Measurements from ENCODE around the gene GMEB2. TPM values are rescaled to one million over a fixed set of nuclear protein-coding genes. Genes with fewer than 3 reads are reported as not detected.
"Not testable (repeated sequence)": the region's sequence is repeated elsewhere in the genome, so short reads cannot be mapped to it uniquely, and the experiment has no call there.

The GMEB2 gene
- total RNA-seq, 2 experiments from 2014 or later, result 14.0 to 14.1 TPM

GRCh38 chr20:63610581-63611435 lies 16.1 kb downstream of the GMEB2 start:
- POLR2A ChIA-PET, result interaction anchor here (0.6 to 0.7 kb wide), 2 partner anchors 14 to 1165 kb away, joined by 5 to 9 read pairs; no protein-coding TSS in a partner anchor
- DNase-seq (no peak), ATAC-seq (no peak)
- Mint-ChIP-seq H3K9me3 (ENCODE audit: low read depth) (no peaks in the 10 kb centered on the region), H3K4me1 (peaks cover 7% of the 10 kb centered on the region), H3K27me3 (no peaks in the 10 kb centered on the region), H3K36me3 (ENCODE audit: low read depth) (peaks cover 24% of the 10 kb centered on the region), H3K4me3 (no peak overlapping the region), H3K27ac (no peak overlapping the region)
- CTCF ChIA-PET, result interaction anchor here (0.7 kb wide), 1 partner anchor 720 kb away, joined by 3 read pairs; no protein-coding TSS in a partner anchor
- intact Hi-C loops (cut with DNase I, micrococcal nuclease), result no loop called here

- peaks cover 7% of the 10 kb centered on the region for H3K4me1 Mint-ChIP-seq
- DNase-seq (no peak), ATAC-seq (no peak)
- CTCF ChIA-PET, result interaction anchor here (0.7 kb wide), 1 partner anchor 8 kb away, joined by 3 read pairs; no protein-coding TSS in a partner anchor
- no peaks in the 10 kb centered on the region for H3K27me3 Mint-ChIP-seq
- peaks cover 20% of the 10 kb centered on the region for H3K36me3 Mint-ChIP-seq (ENCODE audit: low read depth)
- H3K4me3 Mint-ChIP-seq, result no peak overlapping the region
- no peaks in the 10 kb centered on the region for H3K9me3 Mint-ChIP-seq (ENCODE audit: low read depth)
- no peak overlapping the region for H3K27ac Mint-ChIP-seq
- POLR2A ChIA-PET, result no interaction called here
- intact Hi-C loops (cut with DNase I, micrococcal nuclease), result no loop called here
Measured at GRCh38 chr20:63606686-63607085, 20.2 kb downstream of the GMEB2 start.

GRCh38 chr20:63602321-63602720 lies 24.6 kb downstream of the GMEB2 start:
- Mint-ChIP-seq H3K27me3 (no peaks in the 10 kb centered on the region), H3K4me1 (peaks cover 7% of the 10 kb centered on the region), H3K9me3 (ENCODE audit: low read depth) (no peaks in the 10 kb centered on the region), H3K27ac (no peak overlapping the region), H3K36me3 (ENCODE audit: low read depth) (peaks cover 29% of the 10 kb centered on the region), H3K4me3 (no peak overlapping the region)
- ChIA-PET CTCF (no interaction called here), POLR2A (no interaction called here)
- DNase-seq, result no peak
- intact Hi-C loops (cut with DNase I, micrococcal nuclease), result no loop called here
- no peak for ATAC-seq

GRCh38 chr20:63601679-63602078 lies 25.2 kb downstream of the GMEB2 start:
- H3K27me3 Mint-ChIP-seq; H3K4me3 Mint-ChIP-seq; DNase-seq; H3K9me3 Mint-ChIP-seq (ENCODE audit: low read depth); H3K27ac Mint-ChIP-seq; ATAC-seq; POLR2A ChIA-PET; CTCF ChIA-PET; intact Hi-C loops (cut with DNase I, micrococcal nuclease); H3K4me1 Mint-ChIP-seq: not testable (repeated sequence)
- peaks cover 30% of the 10 kb centered on the region for H3K36me3 Mint-ChIP-seq (ENCODE audit: low read depth)

- Mint-ChIP-seq H3K4me3 (no peak overlapping the region), H3K36me3 (ENCODE audit: low read depth) (peaks cover 34% of the 10 kb centered on the region), H3K9me3 (ENCODE audit: low read depth) (no peaks in the 10 kb centered on the region), H3K4me1 (no peaks in the 10 kb centered on the region), H3K27ac (no peak overlapping the region), H3K27me3 (no peaks in the 10 kb centered on the region)
- ChIA-PET POLR2A (no interaction called here), CTCF (no interaction called here)
- no peak for DNase-seq
- ATAC-seq, result no peak
- intact Hi-C loops (cut with DNase I, micrococcal nuclease), result no loop called here
Measured at GRCh38 chr20:63599396-63600050, 27.4 kb downstream of the GMEB2 start.

GRCh38 chr20:63598479-63599395 lies 28.2 kb downstream of the GMEB2 start:
- intact Hi-C loops (cut with DNase I, micrococcal nuclease), result no loop called here
- DNase-seq (no peak), ATAC-seq (no peak)
- ChIA-PET POLR2A (no interaction called here), CTCF (interaction anchor here (0.6 kb wide), 1 partner anchor 8 kb away, joined by 3 read pairs; no protein-coding TSS in a partner anchor)
- H3K36me3 Mint-ChIP-seq (ENCODE audit: low read depth), result peaks cover 34% of the 10 kb centered on the region
- H3K9me3 Mint-ChIP-seq (ENCODE audit: low read depth), result no peaks in the 10 kb centered on the region
- no peaks in the 10 kb centered on the region for H3K27me3 Mint-ChIP-seq
- no peak overlapping the region for H3K4me3 Mint-ChIP-seq
- no peaks in the 10 kb centered on the region for H3K4me1 Mint-ChIP-seq
- no peak overlapping the region for H3K27ac Mint-ChIP-seq

GRCh38 chr20:63597651-63598478 lies 29.0 kb downstream of the GMEB2 start:
- ATAC-seq, result no peak
- DNase-seq, result no peak
- peaks cover 37% of the 10 kb centered on the region for H3K36me3 Mint-ChIP-seq (ENCODE audit: low read depth)
- H3K27me3 Mint-ChIP-seq, result no peaks in the 10 kb centered on the region
- H3K4me1 Mint-ChIP-seq, result no peaks in the 10 kb centered on the region
- no peak overlapping the region for H3K27ac Mint-ChIP-seq
- H3K4me3 Mint-ChIP-seq, result no peak overlapping the region
- POLR2A ChIA-PET, result no interaction called here
- CTCF ChIA-PET, result interaction anchor here (0.6 kb wide), 1 partner anchor 9 kb away, joined by 3 read pairs; no protein-coding TSS in a partner anchor
- intact Hi-C loops (cut with DNase I, micrococcal nuclease), result no loop called here
- no peaks in the 10 kb centered on the region for H3K9me3 Mint-ChIP-seq (ENCODE audit: low read depth)

- intact Hi-C loops (cut with DNase I, micrococcal nuclease), result no loop called here
- Mint-ChIP-seq H3K4me3 (no peak overlapping the region), H3K27me3 (no peaks in the 10 kb centered on the region), H3K4me1 (no peaks in the 10 kb centered on the region), H3K27ac (no peak overlapping the region), H3K36me3 (ENCODE audit: low read depth) (peaks cover 26% of the 10 kb centered on the region), H3K9me3 (ENCODE audit: low read depth) (no peaks in the 10 kb centered on the region)
- ChIA-PET POLR2A (no interaction called here), CTCF (interaction anchor here (0.8 to 0.9 kb wide), 2 partner anchors 14 to 59 kb away, joined by 3 to 4 read pairs; no protein-coding TSS in a partner anchor)
- DNase-seq (no peak), ATAC-seq (no peak)
Measured at GRCh38 chr20:63596423-63596822, 30.5 kb downstream of the GMEB2 start.

- Mint-ChIP-seq H3K9me3 (ENCODE audit: low read depth) (no peaks in the 10 kb centered on the region), H3K27me3 (no peaks in the 10 kb centered on the region), H3K27ac (no peak overlapping the region), H3K36me3 (ENCODE audit: low read depth) (peaks cover 30% of the 10 kb centered on the region), H3K4me3 (no peak overlapping the region), H3K4me1 (no peaks in the 10 kb centered on the region)
- ChIA-PET POLR2A (no interaction called here), CTCF (interaction anchor here (0.8 to 0.9 kb wide), 2 partner anchors 13 to 58 kb away, joined by 3 to 4 read pairs; no protein-coding TSS in a partner anchor)
- DNase-seq, result no peak
- ATAC-seq, result no peak
- intact Hi-C loops (cut with DNase I, micrococcal nuclease), result no loop called here
Measured at GRCh38 chr20:63595416-63596127, 31.3 kb downstream of the GMEB2 start.

GRCh38 chr20:63594043-63594561 lies 32.8 kb downstream of the GMEB2 start:
- no peaks in the 10 kb centered on the region for H3K4me1 Mint-ChIP-seq
- ATAC-seq (no peak), DNase-seq (no peak)
- H3K4me3 Mint-ChIP-seq, result no peak overlapping the region
- peaks cover 30% of the 10 kb centered on the region for H3K36me3 Mint-ChIP-seq (ENCODE audit: low read depth)
- intact Hi-C loops (cut with DNase I, micrococcal nuclease), result no loop called here
- POLR2A ChIA-PET, result no interaction called here
- CTCF ChIA-PET, result no interaction called here
- no peaks in the 10 kb centered on the region for H3K27me3 Mint-ChIP-seq
- H3K9me3 Mint-ChIP-seq (ENCODE audit: low read depth), result no peaks in the 10 kb centered on the region
- no peak overlapping the region for H3K27ac Mint-ChIP-seq

All from activated CD4-positive, alpha-beta T cell treated with anti-CD3 and anti-CD28 coated beads for 36 hours (primary cell).